A673 (cell line): ENCODE results near the gene ST6GALNAC3.

Experiments
- EZH2 ChIP-seq: fragments of 200-600 bp; sonication (generic); IDR thresholded peaks from 2 replicates; pipeline ENCODE4 v1.6.1; 2017; ENCODE audit warnings: borderline replicate concordance, low read depth, mild to moderate bottlenecking, mixed read lengths, antibody characterized with exemption, low read length; ENCODE audit not compliant: poor library complexity, severe bottlenecking
- TF ChIP-seq, protein P1 (sequence below): fragments of 300-800, 200-600 bp; sonication (generic); conservative IDR thresholded peaks from 2 replicates; pipeline ENCODE4 v1.5.1; 2017; ENCODE audit warnings: low read depth, mild to moderate bottlenecking, antibody characterized with exemption, low read length, moderate library complexity, mixed read lengths

DNA sequence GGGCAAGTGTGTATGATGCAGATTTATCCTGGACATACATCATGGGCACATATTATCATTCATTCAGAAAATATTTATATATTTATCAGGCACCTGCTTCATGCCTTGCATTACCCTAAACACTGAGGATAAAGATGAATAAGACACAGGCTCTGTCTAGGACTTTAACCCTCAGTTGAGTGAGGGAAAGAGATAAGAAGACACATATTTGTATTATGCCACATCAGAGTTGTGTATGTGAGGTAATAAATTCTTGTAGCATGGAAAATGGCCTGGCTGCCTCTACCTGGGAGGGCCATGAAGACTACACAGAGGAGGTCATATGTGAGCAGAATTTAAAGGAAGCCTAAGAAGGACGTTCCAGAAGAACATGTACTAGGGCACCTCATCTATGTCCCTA is 516.9 kb downstream of the ST6GALNAC3 start:
- TF ChIP-seq, protein P1, sequence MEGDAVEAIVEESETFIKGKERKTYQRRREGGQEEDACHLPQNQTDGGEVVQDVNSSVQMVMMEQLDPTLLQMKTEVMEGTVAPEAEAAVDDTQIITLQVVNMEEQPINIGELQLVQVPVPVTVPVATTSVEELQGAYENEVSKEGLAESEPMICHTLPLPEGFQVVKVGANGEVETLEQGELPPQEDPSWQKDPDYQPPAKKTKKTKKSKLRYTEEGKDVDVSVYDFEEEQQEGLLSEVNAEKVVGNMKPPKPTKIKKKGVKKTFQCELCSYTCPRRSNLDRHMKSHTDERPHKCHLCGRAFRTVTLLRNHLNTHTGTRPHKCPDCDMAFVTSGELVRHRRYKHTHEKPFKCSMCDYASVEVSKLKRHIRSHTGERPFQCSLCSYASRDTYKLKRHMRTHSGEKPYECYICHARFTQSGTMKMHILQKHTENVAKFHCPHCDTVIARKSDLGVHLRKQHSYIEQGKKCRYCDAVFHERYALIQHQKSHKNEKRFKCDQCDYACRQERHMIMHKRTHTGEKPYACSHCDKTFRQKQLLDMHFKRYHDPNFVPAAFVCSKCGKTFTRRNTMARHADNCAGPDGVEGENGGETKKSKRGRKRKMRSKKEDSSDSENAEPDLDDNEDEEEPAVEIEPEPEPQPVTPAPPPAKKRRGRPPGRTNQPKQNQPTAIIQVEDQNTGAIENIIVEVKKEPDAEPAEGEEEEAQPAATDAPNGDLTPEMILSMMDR: no peak
- TF ChIP-seq EZH2: no peak
